HCT116 (cell line): ENCODE data around the gene EIF4EBP3. TPM values are rescaled to one million over a fixed set of nuclear protein-coding genes. Genes with fewer than 3 reads are reported as not detected.

ENCODE experiments used
- ATAC-seq: fragments of 200-7000 bp; cut with Tn5 transposase; 2 replicates; pipeline ENCODE4 v1.9.1; 2020; ENCODE audit warnings: mild to moderate bottlenecking, moderate library complexity
- BruUV-seq: library from RNA; stranded (reverse); fragments of 400-500 nt; replicated peaks from 2 replicates; lab custom pipeline; 2021; lab: Mats Ljungman, UMichigan
- CTCF ChIA-PET: fragments of 300-600 bp; sonication (Branson Sonifier 250); formaldehyde crosslinking; loops from one replicate; lab custom pipeline; 2021; ENCODE audit warnings: antibody characterized with exemption; lab: Charles Lee
- POLR2A ChIA-PET: fragments of 300-600, 350-600 bp; sonication (Branson Sonifier 250); formaldehyde crosslinking; loops from one replicate; lab custom pipeline; 2021; ENCODE audit warnings: antibody characterized with exemption; lab: Charles Lee
- RAD21 ChIA-PET, 2 experiments: fragments of 300-600 bp; sonication (Branson Sonifier 250); formaldehyde crosslinking; loops; one replicate each; lab custom pipeline; 2023; ENCODE audit warnings: low total read pairs in 2 of 2; ENCODE audit not compliant: uncharacterized antibody in 2 of 2, unreplicated experiment in 2 of 2, low non-redundant PET in 1 of 2; lab: Charles Lee
- DNase-seq: peaks from one replicate; pipeline ENCODE4 v3.0.0-alpha.2; 2010; ENCODE audit warnings: low read depth, low spot score
- H2AFZ ChIP-seq: fragments of 200-600 bp; shearing (Covaris generic), sonication (generic); 2 replicates; pipeline ENCODE4 v1.6.1; 2017; ENCODE audit warnings: low read depth, mixed run types, mixed read lengths, antibody characterized with exemption, low read length; ENCODE audit not compliant: poor library complexity, severe bottlenecking
- H3K27ac ChIP-seq: 2 replicates; pipeline ENCODE4 v1.5.1; 2012; ENCODE audit warnings: low read depth, low read length
- H3K27me3 ChIP-seq: fragments of 200-600 bp; sonication (generic); 2 replicates; pipeline ENCODE4 v1.6.1; 2016; ENCODE audit warnings: mixed run types, low read length, mixed read lengths; ENCODE audit not compliant: insufficient read depth
- H3K36me3 ChIP-seq, 2 experiments: fragments of 200-500 bp in 1 of 2; fragments of 200-600 bp in 1 of 2; sonication (Bioruptor generic) in 1 of 2; sonication (generic) in 1 of 2; 2 replicates each; pipeline versions ENCODE4 v1.5.1 to v1.6.1; 2014 to 2016; ENCODE audit warnings: low read length in 2 of 2, inconsistent platforms in 1 of 2, mixed read lengths in 1 of 2, mixed run types in 1 of 2; ENCODE audit not compliant: insufficient read depth in 2 of 2, control insufficient read depth in 1 of 2
- H3K4me1 ChIP-seq, 2 experiments: fragments of 200-600 bp in 1 of 2; sonication (generic) in 1 of 2; 2 replicates each; pipeline versions ENCODE4 v1.5.1 to v1.6.1; 2012 to 2017; ENCODE audit warnings: low read length in 2 of 2, inconsistent platforms in 1 of 2, mild to moderate bottlenecking in 1 of 2, mixed read lengths in 1 of 2, mixed run types in 1 of 2, moderate library complexity in 1 of 2; ENCODE audit not compliant: insufficient read depth in 2 of 2, control insufficient read depth in 1 of 2
- H3K4me2 ChIP-seq: fragments of 200-600 bp; sonication (generic); 2 replicates; pipeline ENCODE4 v1.6.1; 2017; ENCODE audit warnings: mixed run types, low read length, mixed read lengths
- H3K4me3 ChIP-seq, 2 experiments: fragments of 200-600 bp in 1 of 2; sonication (generic) in 1 of 2; replicated peaks in 1 of 2; 2 replicates each; pipeline ENCODE4 v1.5.1; 2011 to 2016; ENCODE audit warnings: low read length in 2 of 2, control low read depth in 1 of 2, low read depth in 1 of 2, mild to moderate bottlenecking in 1 of 2, mixed read lengths in 1 of 2, mixed run types in 1 of 2
- H3K79me2 ChIP-seq: fragments of 200-600 bp; sonication (generic); 2 replicates; pipeline ENCODE4 v1.6.1; 2017; ENCODE audit warnings: mild to moderate bottlenecking, mixed run types, low read length, moderate library complexity, mixed read lengths; ENCODE audit not compliant: insufficient read depth
- H3K9ac ChIP-seq: fragments of 200-600 bp; sonication (generic); 2 replicates; pipeline ENCODE4 v1.6.1; 2016; ENCODE audit warnings: low read length, mixed read lengths
- H3K9me2 ChIP-seq: fragments of 200-600 bp; sonication (generic), shearing (Covaris generic); 2 replicates; pipeline ENCODE4 v1.6.1; 2017; ENCODE audit warnings: mixed run types, mild to moderate bottlenecking, moderate library complexity; ENCODE audit not compliant: insufficient read depth
- H3K9me3 ChIP-seq, 2 experiments: fragments of 200-500 bp in 1 of 2; fragments of 200-600 bp in 1 of 2; sonication (Bioruptor generic) in 1 of 2; sonication (generic) in 1 of 2; 2 replicates each; pipeline ENCODE4 v1.6.1; 2014 to 2017; ENCODE audit warnings: low read length in 2 of 2, mixed read lengths in 2 of 2, inconsistent platforms in 1 of 2, low read depth in 1 of 2, mild to moderate bottlenecking in 1 of 2, mixed run types in 1 of 2, moderate library complexity in 1 of 2; ENCODE audit not compliant: control insufficient read depth in 1 of 2, insufficient read depth in 1 of 2
- H4K20me1 ChIP-seq: fragments of 200-600 bp; sonication (generic), shearing (Covaris generic); 2 replicates; pipeline ENCODE4 v1.6.1; 2017; ENCODE audit warnings: mixed run types, mild to moderate bottlenecking, moderate library complexity; ENCODE audit not compliant: insufficient read depth
- CEBPB ChIP-seq: IDR thresholded peaks from 2 replicates; pipeline ENCODE4 v1.6.1; 2012; ENCODE audit warnings: low read depth
- ELF1 ChIP-seq: IDR thresholded peaks from 2 replicates; pipeline ENCODE4 v1.6.1; 2012; ENCODE audit warnings: low read depth, borderline replicate concordance
- EZH2 ChIP-seq: fragments of 200-600 bp; sonication (generic); IDR thresholded peaks from 2 replicates; pipeline ENCODE4 v1.6.1; 2017; ENCODE audit warnings: antibody characterized with exemption, mixed run types
- POLR2A ChIP-seq: IDR thresholded peaks from 2 replicates; pipeline ENCODE4 v1.7.0; 2011; ENCODE audit warnings: borderline replicate concordance; ENCODE audit not compliant: insufficient read depth, insufficient read length; ENCODE audit errors: extremely low read depth
- POLR2AphosphoS5 ChIP-seq: IDR thresholded peaks from 2 replicates; pipeline ENCODE4 v1.6.1; 2011; ENCODE audit warnings: mild to moderate bottlenecking, low read depth, low read length, moderate library complexity
- RAD21 ChIP-seq: IDR thresholded peaks from 2 replicates; pipeline ENCODE4 v1.6.1; 2012; ENCODE audit warnings: low read depth, mild to moderate bottlenecking
- SIN3A ChIP-seq: IDR thresholded peaks from 2 replicates; pipeline ENCODE4 v1.6.1; 2012; ENCODE audit warnings: low read depth
- SP1 ChIP-seq: IDR thresholded peaks from 2 replicates; pipeline ENCODE4 v1.6.1; 2012; ENCODE audit warnings: low read depth
- SRF ChIP-seq: IDR thresholded peaks from 2 replicates; pipeline ENCODE4 v1.6.1; 2012; ENCODE audit warnings: low read depth
- YY1 ChIP-seq: IDR thresholded peaks from 2 replicates; pipeline ENCODE4 v1.6.1; 2011; ENCODE audit warnings: low read length, low read depth, moderate library complexity, mild to moderate bottlenecking; ENCODE audit not compliant: insufficient replicate concordance; ENCODE audit errors: extremely low read depth
- ZNF274 ChIP-seq: fragments of 200-500 bp; sonication (Bioruptor generic); IDR thresholded peaks from 2 replicates; pipeline ENCODE4 v1.6.1; 2014; ENCODE audit warnings: mild to moderate bottlenecking, low read depth, low read length, inconsistent platforms
- intact Hi-C: fragments of 100-400 bp; cut with micrococcal nuclease; formaldehyde crosslinking; loops from 2 replicates; pipeline ENCODE4 v1.10.0; 2022
- total RNA-seq: library from RNA; stranded (reverse); gene quantifications from one replicate; pipeline ENCODE4 v1.2.1, GENCODE V29; 2021; ENCODE audit not compliant: unreplicated experiment
- TF ChIP-seq, protein P1 (sequence below): IDR thresholded peaks from 2 replicates; pipeline ENCODE4 v1.6.1; 2012
- TF ChIP-seq, protein P2 (sequence below): IDR thresholded peaks from 2 replicates; pipeline ENCODE4 v1.6.1; 2012; ENCODE audit warnings: low read depth
- TF ChIP-seq, protein P3 (sequence below), 3 experiments: fragments of 200-600 bp in 1 of 3; sonication (generic) in 1 of 3; IDR thresholded peaks in 2 of 3; conservative IDR thresholded peaks in 1 of 3; 2 replicates each; pipeline ENCODE4 v1.5.1; 2012 to 2017; ENCODE audit warnings: low read depth in 2 of 3, low read length in 2 of 3, antibody characterized with exemption in 1 of 3, borderline replicate concordance in 1 of 3, control low read depth in 1 of 3, mild to moderate bottlenecking in 1 of 3, mixed read lengths in 1 of 3, mixed run types in 1 of 3, moderate library complexity in 1 of 3; ENCODE audit not compliant: insufficient read depth in 1 of 3

Gene EIF4EBP3
- total RNA-seq, 1 experiment from 2014 or later, result 6.0 TPM

DNA sequence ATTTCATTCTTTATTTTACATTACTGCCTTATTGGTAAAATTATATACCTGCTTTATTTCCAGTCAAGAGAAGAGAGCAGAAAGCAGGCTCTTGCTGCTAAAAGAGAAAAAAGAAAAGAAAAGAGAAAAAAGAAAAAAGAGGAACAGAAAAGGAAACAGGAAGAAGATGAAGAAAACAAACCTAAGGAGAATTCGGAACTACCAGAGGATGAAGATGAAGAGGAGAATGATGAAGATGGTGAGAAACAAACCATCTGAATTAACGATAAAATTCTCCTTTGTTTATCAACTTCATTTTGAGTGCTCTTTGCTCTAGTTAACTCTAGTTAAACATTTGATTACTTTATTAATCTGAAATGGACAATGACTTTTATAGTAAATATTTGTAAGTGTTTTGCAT, 23.5 kb upstream of the EIF4EBP3 start (continued):
- TF ChIP-seq POLR2AphosphoS5 (no peak), SP1 (no peak), ZNF274 (no peak), EZH2 (no peak)
- TF ChIP-seq, protein P1, sequence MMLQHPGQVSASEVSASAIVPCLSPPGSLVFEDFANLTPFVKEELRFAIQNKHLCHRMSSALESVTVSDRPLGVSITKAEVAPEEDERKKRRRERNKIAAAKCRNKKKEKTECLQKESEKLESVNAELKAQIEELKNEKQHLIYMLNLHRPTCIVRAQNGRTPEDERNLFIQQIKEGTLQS, result no peak
- TF ChIP-seq, all 23 proteins: peak for 0

DNA sequence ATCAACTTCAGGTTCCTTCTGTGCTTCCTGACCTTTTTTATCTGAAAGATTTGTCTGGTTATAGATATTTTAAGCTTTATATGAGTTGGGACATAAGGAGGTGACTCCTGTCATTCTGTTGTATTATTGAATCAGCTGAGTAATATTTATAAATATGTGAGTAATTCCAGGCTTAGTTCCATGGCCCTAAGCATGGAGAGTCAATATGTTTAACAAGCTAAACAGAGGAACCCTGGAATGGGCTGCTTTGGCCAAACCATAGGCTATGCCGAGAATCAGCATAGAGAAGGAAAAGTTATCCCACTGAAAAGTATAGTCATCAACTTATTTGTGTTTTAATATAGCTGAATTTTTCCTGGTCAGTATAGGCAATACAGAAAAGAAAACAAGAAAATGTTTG, 7.2 kb upstream of the EIF4EBP3 start:
- ChIA-PET RAD21 (interaction anchor here in 1 of 2 experiments (0.5 kb wide), 1 partner anchor 182 kb away, joined by 3 read pairs; no protein-coding TSS in a partner anchor), CTCF (no interaction called here), POLR2A (no interaction called here)
- no peaks in the 10 kb centered on the region for H3K4me1 ChIP-seq
- H3K9ac ChIP-seq, result no peak overlapping the region
- no peak overlapping the region for H3K27ac ChIP-seq
- intact Hi-C loops, result no loop called here
- H3K9me3 ChIP-seq, result no peaks in the 10 kb centered on the region
- no peaks in the 10 kb centered on the region for H4K20me1 ChIP-seq
- H3K36me3 ChIP-seq, result peaks cover 22 to 31% of the 10 kb centered on the region in 2 experiments; a peak in 3 of 4 replicates
- H3K79me2 ChIP-seq, result no peaks in the 10 kb centered on the region
- H3K27me3 ChIP-seq, result no peaks in the 10 kb centered on the region
- ATAC-seq, result no peak
- no peaks in the 10 kb centered on the region for H3K9me2 ChIP-seq
- no TSS peak for BruUV-seq
- no peak overlapping the region for H3K4me3 ChIP-seq
- no peak for DNase-seq
- no peak overlapping the region for H2AFZ ChIP-seq
- no peak overlapping the region for H3K4me2 ChIP-seq
- TF ChIP-seq SP1 (no peak), CEBPB (no peak), POLR2A (no peak), EZH2 (no peak), POLR2AphosphoS5 (no peak)

DNA sequence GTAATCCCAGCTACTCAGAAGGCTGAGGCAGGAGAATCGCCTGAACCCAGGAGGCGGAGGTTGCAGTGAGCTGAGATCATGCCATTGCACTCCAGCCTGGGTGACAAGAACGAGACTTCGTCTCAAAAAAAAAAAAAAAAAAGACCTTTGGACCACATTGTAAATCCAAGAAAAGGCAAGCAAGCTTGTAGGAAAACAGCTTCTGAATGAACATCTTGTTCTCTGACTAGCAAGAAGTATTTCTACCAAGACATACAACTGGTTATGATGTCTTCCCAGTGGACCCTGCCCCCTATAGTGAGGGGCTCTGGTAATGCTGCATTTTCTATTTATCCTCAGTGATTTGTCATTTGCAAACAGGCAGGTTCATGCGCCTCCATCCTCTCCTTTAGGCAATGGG, 4.5 kb upstream of the EIF4EBP3 start:
- ChIA-PET POLR2A (no interaction called here), RAD21 (no interaction called here), CTCF (no interaction called here)
- Histone ChIP-seq H3K9me3 (no peaks in the 10 kb centered on the region), H3K27ac (no peak overlapping the region), H3K36me3 (peaks cover 16 to 21% of the 10 kb centered on the region in 2 experiments; a peak in 3 of 4 replicates), H3K9ac (no peak overlapping the region), H3K4me2 (no peak overlapping the region), H3K27me3 (no peaks in the 10 kb centered on the region), H4K20me1 (no peaks in the 10 kb centered on the region), H3K79me2 (no peaks in the 10 kb centered on the region), H2AFZ (no peak overlapping the region), H3K4me3 (no peak overlapping the region), H3K9me2 (no peaks in the 10 kb centered on the region), H3K4me1 (peaks cover 2 to 18% of the 10 kb centered on the region in 2 experiments; a peak in 3 of 4 replicates)
- no peak for ATAC-seq
- intact Hi-C loops, result no loop called here
- no TSS peak for BruUV-seq
- DNase-seq, result no peak
- no peak for TF ChIP-seq SIN3A
- no peak for TF ChIP-seq POLR2AphosphoS5
- no peak for TF ChIP-seq ELF1
- TF ChIP-seq YY1, result no peak
- TF ChIP-seq RAD21, result no peak
- TF ChIP-seq, protein P2, sequence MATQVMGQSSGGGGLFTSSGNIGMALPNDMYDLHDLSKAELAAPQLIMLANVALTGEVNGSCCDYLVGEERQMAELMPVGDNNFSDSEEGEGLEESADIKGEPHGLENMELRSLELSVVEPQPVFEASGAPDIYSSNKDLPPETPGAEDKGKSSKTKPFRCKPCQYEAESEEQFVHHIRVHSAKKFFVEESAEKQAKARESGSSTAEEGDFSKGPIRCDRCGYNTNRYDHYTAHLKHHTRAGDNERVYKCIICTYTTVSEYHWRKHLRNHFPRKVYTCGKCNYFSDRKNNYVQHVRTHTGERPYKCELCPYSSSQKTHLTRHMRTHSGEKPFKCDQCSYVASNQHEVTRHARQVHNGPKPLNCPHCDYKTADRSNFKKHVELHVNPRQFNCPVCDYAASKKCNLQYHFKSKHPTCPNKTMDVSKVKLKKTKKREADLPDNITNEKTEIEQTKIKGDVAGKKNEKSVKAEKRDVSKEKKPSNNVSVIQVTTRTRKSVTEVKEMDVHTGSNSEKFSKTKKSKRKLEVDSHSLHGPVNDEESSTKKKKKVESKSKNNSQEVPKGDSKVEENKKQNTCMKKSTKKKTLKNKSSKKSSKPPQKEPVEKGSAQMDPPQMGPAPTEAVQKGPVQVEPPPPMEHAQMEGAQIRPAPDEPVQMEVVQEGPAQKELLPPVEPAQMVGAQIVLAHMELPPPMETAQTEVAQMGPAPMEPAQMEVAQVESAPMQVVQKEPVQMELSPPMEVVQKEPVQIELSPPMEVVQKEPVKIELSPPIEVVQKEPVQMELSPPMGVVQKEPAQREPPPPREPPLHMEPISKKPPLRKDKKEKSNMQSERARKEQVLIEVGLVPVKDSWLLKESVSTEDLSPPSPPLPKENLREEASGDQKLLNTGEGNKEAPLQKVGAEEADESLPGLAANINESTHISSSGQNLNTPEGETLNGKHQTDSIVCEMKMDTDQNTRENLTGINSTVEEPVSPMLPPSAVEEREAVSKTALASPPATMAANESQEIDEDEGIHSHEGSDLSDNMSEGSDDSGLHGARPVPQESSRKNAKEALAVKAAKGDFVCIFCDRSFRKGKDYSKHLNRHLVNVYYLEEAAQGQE, result no peak
- TF ChIP-seq SRF, result no peak
- TF ChIP-seq, protein P3, sequence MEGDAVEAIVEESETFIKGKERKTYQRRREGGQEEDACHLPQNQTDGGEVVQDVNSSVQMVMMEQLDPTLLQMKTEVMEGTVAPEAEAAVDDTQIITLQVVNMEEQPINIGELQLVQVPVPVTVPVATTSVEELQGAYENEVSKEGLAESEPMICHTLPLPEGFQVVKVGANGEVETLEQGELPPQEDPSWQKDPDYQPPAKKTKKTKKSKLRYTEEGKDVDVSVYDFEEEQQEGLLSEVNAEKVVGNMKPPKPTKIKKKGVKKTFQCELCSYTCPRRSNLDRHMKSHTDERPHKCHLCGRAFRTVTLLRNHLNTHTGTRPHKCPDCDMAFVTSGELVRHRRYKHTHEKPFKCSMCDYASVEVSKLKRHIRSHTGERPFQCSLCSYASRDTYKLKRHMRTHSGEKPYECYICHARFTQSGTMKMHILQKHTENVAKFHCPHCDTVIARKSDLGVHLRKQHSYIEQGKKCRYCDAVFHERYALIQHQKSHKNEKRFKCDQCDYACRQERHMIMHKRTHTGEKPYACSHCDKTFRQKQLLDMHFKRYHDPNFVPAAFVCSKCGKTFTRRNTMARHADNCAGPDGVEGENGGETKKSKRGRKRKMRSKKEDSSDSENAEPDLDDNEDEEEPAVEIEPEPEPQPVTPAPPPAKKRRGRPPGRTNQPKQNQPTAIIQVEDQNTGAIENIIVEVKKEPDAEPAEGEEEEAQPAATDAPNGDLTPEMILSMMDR (IDR thresholded peaks at IDR 0.05 in 2 of 3, conservative IDR thresholded peaks at IDR 0.05 in 1 of 3; ENCODE audit: borderline replicate concordance in 1 of 3, insufficient read depth in 1 of 3, low read depth in 2 of 3, low read length in 2 of 3), result no peak
